Activated T-cell treated with anti-CD3 and anti-CD28 coated beads, Interleukin-2, amount 50 U/mL, for 24 hours (primary cell): Measurements from ENCODE around the gene ASB16.
A peak's percentile ranks its signal among the peaks of the same experiment; 100 is the strongest.

ENCODE experiments used
- DNase-seq: peaks from one replicate; pipeline ENCODE4 v3.0.0-alpha.2; 2020
- H3K27ac Mint-ChIP-seq: 2 replicates; pipeline ENCODE4 v1.8.0; 2020; ENCODE audit warnings: mild to moderate bottlenecking, mixed read lengths
- H3K27me3 Mint-ChIP-seq: 2 replicates; pipeline ENCODE4 v1.8.0; 2020; ENCODE audit warnings: mixed read lengths
- H3K36me3 Mint-ChIP-seq: 2 replicates; pipeline ENCODE4 v1.8.0; 2020; ENCODE audit warnings: low read depth, mixed read lengths
- H3K4me1 Mint-ChIP-seq: 2 replicates; pipeline ENCODE4 v1.8.0; 2020; ENCODE audit warnings: low read depth, mixed read lengths
- H3K4me3 Mint-ChIP-seq: 2 replicates; pipeline ENCODE4 v1.8.0; 2020; ENCODE audit warnings: mild to moderate bottlenecking, moderate library complexity, mixed read lengths
- H3K9me3 Mint-ChIP-seq: 2 replicates; pipeline ENCODE4 v1.8.0; 2020; ENCODE audit warnings: mixed read lengths

The ASB16 gene

GRCh38 chr17:44171931-44172455 is 1.5 kb downstream of the ASB16 start:
- Mint-ChIP-seq H3K36me3 (peaks cover 17% of the 10 kb centered on the region), H3K4me1 (peaks cover 8% of the 10 kb centered on the region), H3K27me3 (no peaks in the 10 kb centered on the region), H3K27ac (no peak overlapping the region), H3K4me3 (no peak overlapping the region), H3K9me3 (no peaks in the 10 kb centered on the region)
- no peak for DNase-seq

DNA sequence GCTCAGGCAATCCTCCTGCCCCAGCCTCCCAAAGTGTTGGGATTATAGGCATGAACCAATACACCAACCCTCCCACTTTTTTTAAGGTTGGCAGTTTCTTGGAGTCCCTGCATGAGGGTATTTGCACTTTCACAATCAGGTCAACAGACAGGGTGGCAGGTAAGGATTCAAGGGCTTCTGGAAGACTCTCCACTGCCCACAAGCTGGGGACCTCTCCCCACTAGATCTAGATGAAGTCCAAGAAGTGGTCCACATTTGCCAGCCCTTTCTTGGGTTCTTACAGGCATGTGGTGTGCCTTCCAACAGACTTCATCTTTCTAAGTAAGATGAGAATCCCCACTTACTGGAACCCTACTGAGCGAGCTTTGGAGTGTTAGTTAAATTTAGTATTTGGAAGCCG is 3.9 kb downstream of the ASB16 start:
- peaks cover 36% of the 10 kb centered on the region for H3K36me3 Mint-ChIP-seq
- H3K4me1 Mint-ChIP-seq, result no peaks in the 10 kb centered on the region

DNA sequence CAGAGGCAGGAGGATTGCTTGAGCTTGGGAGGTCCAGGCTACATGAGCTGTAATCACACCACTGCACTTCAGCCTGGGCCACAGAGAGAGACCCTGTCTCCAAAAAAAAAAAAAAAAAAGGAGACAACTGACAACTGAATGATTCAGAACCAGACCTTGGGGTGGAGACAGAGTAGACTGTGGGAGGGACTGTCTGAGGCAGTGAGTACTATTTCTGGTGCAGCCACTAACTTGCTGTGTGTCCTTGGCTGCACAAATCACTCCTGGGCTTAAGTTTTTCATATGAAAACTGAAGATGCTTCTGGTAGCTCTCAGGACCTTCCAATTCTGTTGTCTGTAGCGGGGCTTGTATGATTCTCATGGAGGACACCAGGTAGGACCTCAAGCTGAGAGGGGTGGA is 5.8 kb downstream of the ASB16 start:
- no peak overlapping the region for H3K4me3 Mint-ChIP-seq

More for the DNA sequence above, 3.9 kb downstream of the ASB16 start:
- Mint-ChIP-seq H3K27ac (no peak overlapping the region), H3K4me3 (no peak overlapping the region), H3K27me3 (no peaks in the 10 kb centered on the region), H3K9me3 (no peaks in the 10 kb centered on the region)
- DNase-seq, result no peak

GRCh38 chr17:44176671-44177501 is 6.4 kb downstream of the ASB16 start:
- Mint-ChIP-seq H3K4me1 (peaks cover 2% of the 10 kb centered on the region), H3K4me3 (no peak overlapping the region), H3K9me3 (no peaks in the 10 kb centered on the region), H3K36me3 (peaks cover 43% of the 10 kb centered on the region), H3K27ac (peak overlapping the region; percentile 76), H3K27me3 (no peaks in the 10 kb centered on the region)
- no peak for DNase-seq

More for the DNA sequence above, 5.8 kb downstream of the ASB16 start:
- H3K27ac Mint-ChIP-seq, result peak overlapping the region; percentile 76
- peaks cover 37% of the 10 kb centered on the region for H3K36me3 Mint-ChIP-seq
- H3K9me3 Mint-ChIP-seq, result no peaks in the 10 kb centered on the region
- H3K4me1 Mint-ChIP-seq, result no peaks in the 10 kb centered on the region
- H3K27me3 Mint-ChIP-seq, result no peaks in the 10 kb centered on the region
- no peak for DNase-seq

DNA sequence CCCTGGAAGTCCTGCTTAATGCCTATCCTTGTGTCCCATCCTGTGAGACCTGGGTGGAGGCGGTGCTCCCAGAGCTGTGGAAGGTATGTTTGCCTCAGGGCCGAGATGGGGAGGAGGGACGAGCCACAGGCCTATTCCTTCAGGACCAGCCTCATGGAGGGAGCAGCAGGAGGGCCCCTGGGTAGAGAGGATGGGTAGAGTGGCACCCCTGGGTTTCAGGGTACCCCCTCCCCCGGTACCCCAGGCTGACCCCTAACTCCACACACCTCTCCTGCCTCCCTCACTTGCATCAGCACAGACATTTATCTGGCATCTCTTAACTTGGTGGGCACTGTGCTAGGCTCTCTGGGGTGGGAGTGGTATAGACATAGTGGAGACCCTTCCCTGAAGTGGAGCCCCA is 7.1 kb downstream of the ASB16 start:
- peaks cover 9% of the 10 kb centered on the region for H3K4me1 Mint-ChIP-seq
- no peaks in the 10 kb centered on the region for H3K27me3 Mint-ChIP-seq
- no peak overlapping the region for H3K4me3 Mint-ChIP-seq
- H3K27ac Mint-ChIP-seq, result peak overlapping the region; percentile 29
- H3K36me3 Mint-ChIP-seq, result peaks cover 51% of the 10 kb centered on the region
- H3K9me3 Mint-ChIP-seq, result no peaks in the 10 kb centered on the region
- DNase-seq, result no peak

- peaks cover 55% of the 10 kb centered on the region for H3K36me3 Mint-ChIP-seq
- no peak overlapping the region for H3K27ac Mint-ChIP-seq
Measured at GRCh38 chr17:44178133-44178532, 7.6 kb downstream of the ASB16 start.

GRCh38 chr17:44183024-44183423 is 12.5 kb downstream of the ASB16 start:
- no peak for DNase-seq
- peak overlapping the region; percentile 57 for H3K27ac Mint-ChIP-seq
- H3K36me3 Mint-ChIP-seq, result peaks cover 69% of the 10 kb centered on the region
- H3K27me3 Mint-ChIP-seq, result no peaks in the 10 kb centered on the region
- H3K9me3 Mint-ChIP-seq, result no peaks in the 10 kb centered on the region
- H3K4me1 Mint-ChIP-seq, result peaks cover 43% of the 10 kb centered on the region
- no peak overlapping the region for H3K4me3 Mint-ChIP-seq

More at GRCh38 chr17:44178133-44178532, 7.6 kb downstream of the ASB16 start:
- Mint-ChIP-seq H3K27me3 (no peaks in the 10 kb centered on the region), H3K4me1 (peaks cover 10% of the 10 kb centered on the region), H3K9me3 (no peaks in the 10 kb centered on the region), H3K4me3 (no peak overlapping the region)
- no peak for DNase-seq

GRCh38 chr17:44184212-44184810 is 13.8 kb downstream of the ASB16 start:
- DNase-seq, result no peak
- Mint-ChIP-seq H3K9me3 (no peaks in the 10 kb centered on the region), H3K27ac (peak overlapping the region; percentile 57), H3K4me3 (peak overlapping the region; percentile 33), H3K36me3 (peaks cover 61% of the 10 kb centered on the region), H3K27me3 (no peaks in the 10 kb centered on the region), H3K4me1 (peaks cover 53% of the 10 kb centered on the region)

GRCh38 chr17:44186307-44187130 is 16.0 kb downstream of the ASB16 start, which contains the start of gene TMUB2:
Gene TMUB2 (plus strand): TSS chr17:44186972. CDS start chr17:44187709, 737 bp downstream.
- peak; percentile 100 for DNase-seq
- Mint-ChIP-seq H3K4me1 (peaks cover 53% of the 10 kb centered on the region), H3K27ac (peak within 1 kb of the TSS; percentile 99), H3K4me3 (peak within 1 kb of the TSS; percentile 92), H3K9me3 (no peaks in the 10 kb centered on the region), H3K27me3 (no peaks in the 10 kb centered on the region), H3K36me3 (peaks cover 77% of the 10 kb centered on the region)

DNA sequence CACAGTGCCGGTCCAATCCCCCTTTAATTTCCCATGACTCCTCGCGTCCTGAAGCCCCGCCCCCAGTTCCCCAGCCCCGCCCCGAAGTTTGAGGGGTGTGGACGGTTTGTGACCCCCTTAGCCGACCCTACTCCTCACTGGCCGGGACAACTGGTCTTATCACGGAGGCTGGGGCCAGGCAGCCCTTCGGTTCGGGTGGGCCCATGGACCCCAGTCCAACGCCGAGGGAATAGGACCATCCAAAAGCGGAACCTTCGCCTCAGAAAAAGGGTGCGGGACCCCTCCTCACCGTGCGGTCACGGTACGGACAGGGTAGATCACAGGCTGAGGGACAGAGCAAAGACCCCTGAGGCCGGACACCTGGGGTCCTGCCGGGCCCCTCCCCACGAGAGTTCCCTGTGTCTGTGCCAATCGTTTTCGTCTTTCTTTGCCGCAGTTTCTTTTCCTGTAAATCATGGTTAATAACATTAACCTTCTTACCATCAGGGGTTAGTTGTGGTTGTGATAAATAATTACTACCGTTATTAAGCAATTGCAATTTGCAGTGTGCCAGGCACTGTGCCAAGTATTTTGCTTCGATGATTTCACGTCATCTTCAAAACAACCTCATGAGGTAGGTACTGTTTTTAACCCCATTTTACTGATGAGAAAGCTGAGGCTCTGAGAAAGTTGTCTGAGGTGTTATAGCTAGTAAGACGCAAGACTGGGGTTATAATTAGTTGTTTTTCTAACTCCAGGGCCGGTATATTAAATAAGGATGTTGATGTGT is 16.8 kb downstream of the ASB16 start:
- Mint-ChIP-seq H3K4me3 (peak overlapping the region; percentile 92), H3K9me3 (no peaks in the 10 kb centered on the region), H3K36me3 (peaks cover 77% of the 10 kb centered on the region), H3K27ac (peak overlapping the region; percentile 99), H3K4me1 (peaks cover 46% of the 10 kb centered on the region), H3K27me3 (no peaks in the 10 kb centered on the region)
- DNase-seq, result no peak

GRCh38 chr17:44188576-44189403 is 18.3 kb downstream of the ASB16 start:
- Mint-ChIP-seq H3K4me3 (peak overlapping the region; percentile 92), H3K36me3 (peaks cover 77% of the 10 kb centered on the region), H3K4me1 (peaks cover 38% of the 10 kb centered on the region), H3K27ac (peak overlapping the region; percentile 99), H3K9me3 (no peaks in the 10 kb centered on the region), H3K27me3 (no peaks in the 10 kb centered on the region)
- no peak for DNase-seq

- Mint-ChIP-seq H3K27me3 (no peaks in the 10 kb centered on the region), H3K4me1 (peaks cover 22% of the 10 kb centered on the region), H3K4me3 (no peak overlapping the region), H3K27ac (peak overlapping the region; percentile 74), H3K36me3 (peaks cover 80% of the 10 kb centered on the region), H3K9me3 (no peaks in the 10 kb centered on the region)
- DNase-seq, result no peak
Measured at GRCh38 chr17:44190481-44190880, 20.0 kb downstream of the ASB16 start.

- peak overlapping the region; percentile 74 for H3K27ac Mint-ChIP-seq
Measured at GRCh38 chr17:44191369-44191768, 20.9 kb downstream of the ASB16 start.

More at GRCh38 chr17:44191369-44191768, 20.9 kb downstream of the ASB16 start:
- Mint-ChIP-seq H3K4me3 (no peak overlapping the region), H3K27me3 (no peaks in the 10 kb centered on the region), H3K4me1 (peaks cover 20% of the 10 kb centered on the region), H3K9me3 (no peaks in the 10 kb centered on the region), H3K36me3 (peaks cover 80% of the 10 kb centered on the region)
- DNase-seq, result no peak
